COLO668 (cell line): Measurements from ENCODE around the gene TSC2.

Source experiments
- DNase-seq: peaks from one replicate; lab custom pipeline; 2025; ENCODE audit not compliant: unreplicated experiment; lab: John Stamatoyannopoulos, UW

The TSC2 gene

DNA sequence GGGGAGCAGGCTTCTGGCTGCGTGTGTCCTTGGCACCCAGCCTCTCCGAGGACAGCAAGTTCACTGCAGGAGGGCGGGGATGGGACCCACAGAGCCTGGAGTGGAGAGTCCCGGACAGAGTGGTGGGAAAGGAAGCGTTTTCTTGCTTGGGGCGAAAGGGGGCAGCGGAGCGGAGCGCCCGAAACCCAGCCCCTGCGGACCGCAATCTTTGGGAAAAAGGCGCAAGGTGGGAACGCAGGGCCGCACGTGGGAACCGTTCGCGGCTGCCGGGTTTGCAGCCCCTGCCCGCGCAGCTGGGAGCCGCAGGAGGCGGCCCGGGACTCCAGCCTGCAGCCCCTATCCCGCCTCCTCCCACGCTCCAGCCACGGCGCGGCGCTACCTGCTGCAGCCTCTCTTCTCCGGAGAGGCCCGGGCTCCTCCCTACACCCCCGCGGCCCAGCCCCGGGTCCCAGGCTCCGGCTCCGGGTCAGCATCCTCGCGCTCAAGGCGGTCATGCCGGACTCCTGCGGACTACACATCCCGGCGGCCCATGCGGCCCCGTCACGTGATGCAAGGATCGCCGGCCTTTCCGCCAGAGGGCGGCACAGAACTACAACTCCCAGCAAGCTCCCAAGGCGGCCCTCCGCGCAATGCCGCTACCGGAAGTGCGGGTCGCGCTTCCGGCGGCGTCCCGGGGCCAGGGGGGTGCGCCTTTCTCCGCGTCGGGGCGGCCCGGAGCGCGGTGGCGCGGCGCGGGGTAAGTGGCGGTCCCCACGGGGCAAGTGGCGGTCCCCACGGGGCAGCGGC, at the start of gene TSC2, which contains the start of gene NTHL1:
Gene TSC2 (plus strand): TSS at position 656 of the 786 bp plus-strand sequence. CDS start 631 bp downstream, outside the sequence.
Gene NTHL1 (minus strand): TSS at position 505 of the 786 bp plus-strand sequence. CDS start 11 bp downstream, at position 494.
- DNase-seq: peak; percentile 97

DNA sequence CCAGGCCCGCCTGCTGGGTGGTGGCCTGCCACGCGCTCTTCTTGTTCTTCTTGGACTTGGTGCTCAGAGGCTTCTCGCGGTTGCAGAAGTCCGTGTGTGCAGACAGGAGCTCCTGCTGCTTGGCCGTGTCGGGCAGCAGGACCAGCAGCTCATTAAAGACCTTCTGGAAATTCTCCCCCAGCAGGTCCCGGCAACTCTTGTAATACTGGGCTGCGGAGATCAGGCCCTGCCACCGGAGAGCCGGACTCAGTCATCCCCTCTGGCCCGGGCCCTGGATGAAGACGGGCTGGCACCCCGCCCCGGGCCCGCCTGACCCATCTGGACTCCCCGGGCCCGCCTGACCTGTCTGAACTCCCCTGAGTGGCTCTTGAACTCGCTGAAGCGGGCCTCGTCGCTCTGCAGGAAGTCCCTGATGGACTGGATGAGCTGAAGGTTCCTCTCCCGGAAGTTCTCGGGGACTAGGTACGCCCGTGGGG, 49.4 kb upstream of the TSC2 start:
- DNase-seq: no peak

DNA sequence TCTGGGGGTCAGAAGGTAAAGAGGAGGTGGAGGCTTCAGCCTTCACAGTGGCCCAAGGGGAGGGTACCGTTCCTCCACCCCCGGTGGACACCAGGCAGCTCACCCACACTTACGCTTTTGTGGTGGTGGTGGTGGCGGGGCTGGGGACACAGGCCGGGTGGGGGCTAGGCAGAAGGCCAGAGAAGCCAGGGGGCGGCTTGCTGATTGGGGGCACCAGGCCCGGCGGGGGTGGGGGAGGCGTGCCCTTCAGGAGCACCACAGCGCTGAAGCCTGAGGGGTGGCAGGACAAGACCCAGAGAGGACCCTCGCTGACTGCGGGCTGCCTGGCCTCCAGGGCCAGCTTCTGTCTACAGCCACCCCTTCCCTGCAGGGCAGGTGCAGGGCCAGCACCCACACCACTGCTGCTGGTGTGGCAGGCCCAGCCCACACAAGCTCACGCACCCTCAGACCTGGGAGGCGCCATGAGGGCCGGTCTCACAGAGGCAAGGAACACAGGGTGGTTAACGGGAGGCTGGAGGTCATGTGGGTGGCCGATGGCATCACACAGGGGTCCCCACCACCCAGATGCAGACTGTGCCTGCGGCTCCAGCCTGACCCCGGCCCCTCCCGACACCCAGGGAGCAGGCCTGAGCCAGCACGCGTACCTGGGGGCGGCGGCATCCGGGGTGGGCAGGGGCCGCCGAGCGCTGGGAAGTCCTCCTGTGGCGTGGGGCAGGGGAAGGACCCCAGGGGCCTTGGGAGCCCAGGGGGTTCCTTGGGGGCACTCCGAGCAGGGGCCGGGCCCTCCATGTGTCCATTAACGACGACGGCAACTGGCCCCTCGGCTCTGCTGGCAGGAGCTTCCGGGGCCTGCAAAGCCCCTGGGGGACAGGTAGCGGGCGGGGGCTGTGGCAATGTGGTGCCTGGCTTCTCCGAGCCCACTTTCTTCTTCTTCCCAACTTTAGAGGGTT, 48.7 kb upstream of the TSC2 start:
- DNase-seq: no peak

DNA sequence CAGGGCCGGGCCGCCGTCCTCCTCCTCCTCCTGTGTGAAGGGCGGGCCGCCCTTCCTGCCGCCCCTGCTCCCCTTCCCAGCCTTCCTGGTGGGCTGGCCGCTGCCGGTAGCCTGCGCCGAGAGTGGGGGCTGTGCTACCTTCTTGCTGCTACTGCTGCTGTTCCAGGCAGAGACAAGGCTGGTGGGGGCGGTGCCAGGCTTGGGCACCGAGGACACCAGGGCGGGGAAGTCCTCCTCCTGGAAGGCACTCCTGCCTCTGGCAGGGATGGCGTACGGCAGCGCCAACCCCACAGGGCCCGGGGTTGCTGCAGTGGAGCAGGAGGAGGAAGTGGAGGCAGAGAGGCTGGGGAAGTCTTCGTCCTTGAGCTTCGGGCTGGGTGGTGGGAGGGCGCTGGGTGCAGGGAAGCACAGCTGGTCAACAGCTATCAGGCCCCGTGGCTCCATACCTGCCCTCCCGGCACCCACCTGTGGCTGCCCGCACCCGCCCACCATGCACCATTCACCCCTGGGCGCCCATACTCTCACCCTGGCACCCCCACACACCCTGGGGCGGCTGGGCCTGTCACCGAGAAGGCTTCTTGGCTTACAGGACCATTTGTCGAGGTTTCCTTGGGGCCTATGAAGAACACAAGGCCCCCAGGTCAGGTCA, 47.8 kb upstream of the TSC2 start:
- DNase-seq: no peak

DNA sequence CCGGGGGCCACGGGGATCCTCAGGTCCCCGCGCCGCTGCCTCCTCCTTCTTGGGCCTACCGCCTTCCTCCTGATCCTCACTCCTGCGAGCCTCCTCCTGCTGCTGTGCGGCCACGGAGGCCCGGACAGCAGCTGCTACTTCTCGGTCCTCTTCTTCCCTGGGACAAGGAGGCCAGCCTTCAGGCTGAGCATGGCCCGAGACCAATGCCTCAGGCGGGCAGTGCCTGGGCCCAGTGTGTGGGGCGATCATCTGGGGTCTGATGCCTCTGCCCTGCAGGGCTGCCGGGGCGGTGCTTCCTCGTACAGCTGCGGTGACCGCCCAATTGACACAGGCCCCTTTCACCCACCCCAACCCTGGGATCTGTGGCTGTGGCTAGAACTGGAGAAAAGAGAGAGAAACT, 46.8 kb upstream of the TSC2 start:
- DNase-seq: no peak

DNA sequence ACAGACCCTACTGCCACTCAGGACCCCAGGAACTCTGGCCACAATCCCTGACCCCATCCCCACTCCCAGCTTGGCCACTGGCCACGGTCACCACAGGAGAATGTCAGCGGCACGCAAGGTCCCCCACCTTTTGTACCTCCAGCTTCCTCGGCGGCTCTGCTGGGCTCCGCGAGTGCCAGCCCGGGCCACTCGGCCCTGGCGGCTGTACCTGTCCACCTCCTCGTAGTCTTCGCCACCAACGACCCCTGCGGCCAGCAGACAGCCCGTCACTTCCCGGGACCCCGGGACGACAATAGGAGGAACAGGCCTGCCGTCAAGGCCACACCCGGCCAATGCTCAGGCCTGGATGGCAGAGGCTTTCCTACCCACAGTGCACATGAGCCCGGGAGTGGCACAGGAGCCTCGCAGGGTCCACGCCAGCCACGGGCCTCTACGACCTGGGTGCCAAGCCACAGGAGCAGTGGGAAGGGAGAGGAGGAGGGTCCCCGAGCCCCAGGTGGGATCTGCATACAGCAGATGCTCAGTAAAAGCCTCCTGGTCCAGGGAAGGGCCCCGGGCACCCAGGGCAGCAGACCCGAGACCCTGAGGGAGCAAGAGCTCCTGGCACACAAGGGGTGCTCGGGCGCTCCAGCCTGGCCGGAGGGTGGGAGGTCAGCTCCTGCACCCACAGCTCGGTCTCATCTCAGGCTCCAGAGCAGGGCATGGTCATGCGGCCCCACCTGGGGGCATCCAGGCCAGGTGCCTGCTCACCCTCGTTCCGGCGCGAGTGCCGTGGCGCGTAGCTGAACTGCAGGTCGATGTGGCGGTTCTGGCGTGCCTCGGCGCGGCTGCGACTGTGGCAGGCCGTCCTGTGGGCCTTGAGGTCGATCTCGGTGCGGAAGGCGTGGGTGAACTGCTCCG, 46.1 kb upstream of the TSC2 start:
- no peak for DNase-seq

DNA sequence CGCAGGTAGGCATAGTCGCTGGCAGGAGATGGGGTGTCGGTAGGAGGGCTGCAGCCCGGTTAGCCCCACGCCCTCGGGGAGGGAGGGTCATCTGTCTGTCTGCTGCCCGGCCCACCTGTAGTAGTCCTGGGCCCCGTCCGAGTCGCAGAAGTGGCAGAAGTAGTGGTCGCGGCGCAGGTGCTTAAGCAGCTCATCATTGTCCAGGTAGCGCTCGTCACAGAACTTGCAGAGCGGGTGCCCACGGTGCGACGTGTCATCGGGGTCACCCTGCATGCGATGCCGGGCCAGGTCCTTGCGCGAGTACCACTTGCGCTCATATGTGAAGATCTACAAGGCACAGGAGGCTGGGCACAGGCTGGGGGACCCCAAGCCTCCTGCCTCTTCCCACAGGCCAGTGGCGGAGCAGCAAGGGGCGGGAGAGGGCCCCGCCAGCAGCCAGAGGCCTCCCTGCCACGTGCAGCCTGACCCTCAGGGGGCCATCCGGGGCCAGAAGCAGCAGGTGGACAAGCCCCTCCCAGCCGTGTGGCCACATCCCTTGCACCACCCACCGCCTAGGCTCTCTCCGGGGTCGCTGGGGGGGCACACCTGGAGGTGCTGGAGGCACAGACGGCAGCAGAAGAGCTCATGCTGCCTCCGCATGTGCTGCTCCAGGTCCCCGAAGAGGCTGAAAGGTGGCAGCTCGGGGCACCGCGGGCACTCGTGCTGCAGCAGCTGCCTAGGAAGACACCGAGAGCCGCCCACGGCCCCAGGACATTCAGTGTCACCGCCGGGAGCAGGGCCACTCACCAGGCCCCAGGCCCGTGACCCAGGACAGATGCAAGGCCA, 45.2 kb upstream of the TSC2 start:
- DNase-seq: no peak

DNA sequence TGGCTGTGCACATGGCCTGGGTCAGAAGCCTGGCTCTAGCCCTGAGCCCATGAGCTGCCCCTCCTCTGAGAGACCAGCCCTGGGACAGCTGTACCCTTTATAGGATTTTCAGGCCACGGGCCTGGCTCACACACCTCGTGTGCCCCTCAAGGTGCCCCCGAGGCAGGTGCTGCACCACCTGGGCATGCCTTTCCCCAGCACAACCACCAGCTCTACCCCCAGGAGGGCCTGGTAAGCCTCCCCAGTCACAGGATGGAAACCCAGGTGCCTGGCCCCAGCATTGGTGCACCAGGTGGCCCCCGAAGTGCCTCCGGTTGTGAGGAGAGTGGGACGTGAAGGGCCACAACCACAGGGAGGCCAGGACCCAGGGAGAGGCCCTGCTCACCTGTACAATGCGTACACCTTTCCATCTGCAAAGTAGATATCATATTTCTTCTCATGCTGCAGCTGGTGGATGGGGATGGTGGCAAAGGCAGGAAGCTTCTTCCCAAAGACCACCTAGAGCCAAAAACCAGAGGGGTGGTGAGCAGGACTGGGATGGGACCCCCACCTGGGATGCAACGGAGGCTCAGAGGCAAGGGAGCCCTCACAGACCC, 44.5 kb upstream of the TSC2 start:
- DNase-seq: peak; percentile 30

DNA sequence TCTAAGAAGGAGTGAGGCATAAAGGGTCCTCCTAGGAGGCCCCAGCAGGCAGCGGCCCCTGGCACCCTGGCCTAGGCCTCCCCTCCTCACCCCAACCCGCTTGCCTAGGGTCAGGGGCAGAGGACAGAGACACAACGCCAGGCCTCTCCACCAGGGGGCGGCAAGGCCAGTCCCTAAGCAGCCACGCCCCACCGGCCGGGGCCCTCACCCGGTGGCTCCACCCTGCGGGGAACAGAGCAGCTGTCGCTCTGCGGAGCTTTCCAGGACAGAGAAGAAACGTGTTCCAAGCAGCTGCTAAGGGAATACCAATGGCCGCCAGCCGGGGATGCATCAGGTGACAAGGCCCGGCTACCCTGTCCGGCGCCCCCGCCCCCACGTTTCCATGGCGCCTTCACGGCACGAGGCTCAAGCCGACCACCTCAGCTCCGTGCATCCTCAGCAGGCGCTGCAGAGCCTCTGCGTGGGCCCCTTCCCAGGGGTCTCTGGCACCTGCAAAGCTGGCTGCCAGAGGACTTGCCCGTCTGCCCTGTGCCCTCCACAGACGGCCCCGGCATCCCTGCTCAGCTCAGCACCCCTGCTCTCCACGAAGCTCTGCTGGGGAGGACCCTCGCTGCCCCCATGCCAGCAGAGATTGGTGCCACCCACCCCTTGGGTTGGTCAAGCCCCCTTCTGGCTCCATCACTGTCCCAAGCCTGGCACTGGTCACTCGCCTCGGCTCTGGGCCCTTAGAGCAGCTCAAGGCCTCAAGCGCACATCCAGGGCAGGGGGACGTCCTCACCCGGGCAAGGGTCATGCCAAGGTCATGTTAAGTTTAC, 43.8 kb upstream of the TSC2 start:
- peak; percentile 98 for DNase-seq

DNA sequence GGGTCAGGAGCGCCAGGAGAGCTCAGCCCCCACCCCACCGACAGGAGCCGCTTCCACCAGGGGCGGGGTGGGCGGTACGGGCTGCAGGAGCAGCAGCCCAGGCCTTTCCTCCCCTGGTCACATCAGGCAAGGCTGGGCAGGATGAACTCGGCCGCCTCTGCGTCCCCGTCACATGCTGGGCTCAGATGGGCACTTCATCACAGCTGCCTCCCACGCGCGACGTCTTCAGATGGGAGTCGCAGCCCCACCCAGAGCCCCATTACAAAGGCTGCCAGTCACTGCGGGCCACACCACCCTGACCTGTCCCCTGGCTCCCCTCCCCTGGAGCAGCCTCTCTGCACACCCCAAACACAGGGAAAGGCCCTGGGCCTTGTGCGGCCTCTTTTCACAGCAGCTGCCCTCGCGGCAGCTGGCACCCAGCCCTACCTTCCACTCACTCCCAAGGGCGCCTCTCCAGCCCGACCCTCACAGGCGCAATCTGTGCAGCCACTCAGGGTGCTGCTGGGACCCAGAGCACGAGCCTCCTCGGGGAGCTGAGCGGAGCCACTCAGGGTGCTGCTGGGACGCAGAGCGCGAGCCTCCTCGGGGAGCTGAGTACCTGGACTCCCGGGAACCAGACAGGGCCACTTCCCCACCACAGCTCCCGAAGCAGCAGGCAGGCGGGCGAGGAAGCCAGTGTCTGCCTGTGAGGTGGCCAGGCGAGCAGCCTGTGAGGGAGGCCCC, 42.8 kb upstream of the TSC2 start:
- DNase-seq: peak; percentile 57

DNA sequence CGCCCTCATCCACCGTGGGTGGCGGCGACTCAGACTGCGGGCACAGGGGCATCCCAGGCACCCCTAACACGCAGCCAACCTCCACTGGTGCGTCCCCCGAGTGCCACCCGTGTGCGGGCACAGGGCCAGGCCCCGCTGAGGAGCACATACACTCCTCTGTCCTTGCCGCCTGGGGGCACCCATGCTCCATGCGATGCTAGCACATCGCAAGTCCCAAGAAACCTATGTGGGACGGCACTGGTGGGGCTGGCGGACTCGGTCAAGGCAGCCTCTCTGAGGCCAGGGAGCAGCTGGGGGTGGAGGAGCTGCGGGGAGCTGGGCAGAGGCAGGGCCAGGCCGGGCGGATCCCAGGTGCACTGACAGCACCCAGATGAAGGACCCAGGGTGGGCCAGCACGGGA, 42.1 kb upstream of the TSC2 start:
- DNase-seq: peak; percentile 24

DNA sequence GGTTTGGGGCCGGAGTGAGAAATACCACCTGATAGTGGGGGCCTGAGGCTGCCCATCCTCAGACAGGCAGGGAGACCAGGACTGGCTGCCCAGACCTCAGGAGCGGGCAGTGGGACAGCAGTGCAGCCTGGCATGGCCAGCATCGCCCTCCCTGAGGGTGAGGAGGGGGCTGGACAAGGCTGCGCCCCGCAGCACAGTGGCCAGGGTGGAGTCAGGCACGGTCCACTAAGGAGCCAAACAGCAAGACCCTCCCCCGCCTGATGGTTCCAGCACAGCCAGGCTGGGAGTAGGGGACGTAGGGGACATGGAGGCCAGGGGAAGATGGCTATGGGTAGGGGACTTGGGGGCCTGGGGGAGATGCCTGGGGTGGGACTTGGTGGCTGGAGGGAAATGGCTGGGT, 41.5 kb upstream of the TSC2 start:
- DNase-seq: no peak

DNA sequence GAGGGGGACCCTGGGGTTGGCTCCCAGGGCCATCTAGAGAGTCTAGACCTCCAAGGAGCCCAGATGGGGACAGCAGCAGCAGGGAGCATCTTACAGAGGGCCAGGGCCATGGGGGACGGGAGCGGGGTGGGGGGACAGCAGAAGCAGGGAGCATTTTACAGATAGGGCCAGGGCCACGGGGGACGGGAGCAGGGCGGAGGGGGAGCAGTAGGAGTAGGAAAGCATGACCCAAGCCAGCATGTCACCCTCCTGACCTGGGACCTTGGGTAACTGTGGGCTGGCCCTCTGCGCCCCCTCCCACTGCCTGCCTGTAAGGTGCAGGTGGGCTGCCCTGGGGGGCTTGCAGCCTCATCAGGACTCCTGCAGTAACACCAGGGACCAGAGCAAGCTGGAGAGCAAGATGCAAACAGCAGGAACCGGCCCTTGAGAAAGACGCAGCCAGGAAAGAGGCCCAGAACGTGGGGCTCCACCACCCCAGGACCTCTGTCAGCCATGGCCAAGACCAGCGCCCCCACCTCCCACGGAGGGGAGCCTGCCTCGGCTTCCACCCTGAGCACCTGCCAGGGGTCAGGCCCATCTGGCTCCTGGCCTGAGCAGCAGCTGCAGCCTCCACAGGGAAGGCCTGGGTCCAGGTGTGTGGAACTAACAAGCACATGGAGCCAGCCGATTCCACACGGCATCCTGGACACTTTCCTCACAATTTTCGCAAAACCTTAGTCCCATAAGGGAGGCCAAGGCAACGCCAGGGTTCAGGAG, 40.5 kb upstream of the TSC2 start:
- DNase-seq: peak; percentile 54

DNA sequence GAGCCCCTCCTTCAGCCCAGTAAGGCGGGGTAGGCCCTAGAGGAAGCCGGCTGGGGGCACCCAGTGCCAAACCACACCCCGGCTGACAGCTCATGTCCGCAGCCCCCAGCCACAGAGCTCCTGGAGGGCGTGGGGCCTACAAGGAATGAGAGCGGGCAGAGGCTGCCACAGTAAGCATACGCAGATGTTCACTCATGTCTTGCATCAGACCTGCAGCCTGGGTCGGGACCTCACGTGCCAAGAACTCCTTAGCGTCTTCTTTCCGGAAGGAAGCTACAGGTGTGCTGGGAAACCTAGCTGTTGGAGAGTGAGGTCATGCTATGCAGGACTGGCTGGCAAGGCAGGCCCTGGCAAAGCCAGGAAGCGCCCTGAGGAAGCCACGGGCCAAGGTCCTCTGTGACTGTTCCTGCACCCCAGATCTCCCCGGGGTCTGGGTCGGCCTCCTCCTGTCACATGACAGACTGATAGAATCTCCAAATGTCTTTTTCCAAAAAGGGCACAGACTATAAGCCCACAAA, 39.7 kb upstream of the TSC2 start:
- DNase-seq: peak; percentile 65

DNA sequence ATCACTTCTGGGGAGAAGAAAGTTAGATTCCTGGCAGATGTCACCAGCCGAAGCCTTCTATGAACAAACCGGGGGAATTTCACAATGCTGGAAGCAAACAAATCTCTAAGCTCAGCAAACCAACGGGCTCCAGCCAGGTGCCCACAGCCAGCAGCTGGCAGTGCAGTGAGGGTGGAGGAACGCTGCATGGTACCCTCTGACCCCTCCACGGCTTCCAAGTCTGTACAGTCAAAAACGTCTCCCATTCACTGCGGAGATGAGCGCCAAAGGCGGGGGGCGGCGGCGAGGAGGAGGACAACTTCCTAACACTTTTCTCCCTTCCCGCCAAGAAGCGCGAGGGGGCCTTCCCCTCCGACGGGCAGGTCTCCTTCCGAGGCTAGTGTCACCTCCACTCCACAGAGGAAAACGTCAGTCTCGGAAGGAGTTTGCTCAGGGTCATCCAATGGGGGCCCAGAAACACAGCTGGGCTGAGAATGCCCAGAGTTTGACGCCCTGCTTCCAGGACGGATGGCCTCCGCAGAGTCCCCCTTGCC, 39.1 kb upstream of the TSC2 start:
- peak; percentile 49 for DNase-seq

DNA sequence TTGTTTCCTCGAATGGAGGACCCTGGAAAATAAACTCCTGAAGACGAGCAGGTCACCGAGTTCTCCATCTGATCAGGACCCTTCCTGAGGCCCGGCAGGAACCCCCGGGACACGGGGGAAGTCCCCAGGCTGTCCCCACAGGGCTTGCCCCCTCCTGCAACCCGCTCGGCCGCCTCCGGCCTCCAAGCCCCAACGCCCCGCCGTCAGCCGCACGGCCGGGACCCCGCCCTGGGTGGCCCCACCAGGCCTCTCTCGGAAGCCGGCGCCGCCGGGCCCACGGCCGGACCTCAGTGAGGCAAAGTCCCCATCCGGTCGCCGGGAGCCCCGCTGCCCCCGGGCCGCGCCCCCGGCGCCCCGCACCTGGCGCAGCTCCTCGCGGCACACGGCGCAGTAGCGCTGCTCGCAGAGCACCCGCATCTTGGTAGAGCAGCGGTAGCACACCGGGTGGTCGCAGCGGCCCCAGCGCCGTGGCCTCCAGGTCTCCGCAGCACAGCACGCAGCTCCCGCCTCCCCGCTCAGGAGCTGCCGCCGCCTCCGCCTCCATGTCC, 38.5 kb upstream of the TSC2 start:
- DNase-seq: peak; percentile 52
